ENCODE measurements around the gene PLLP.

GRCh38 chr16:57276596-57276995, 7.9 kb downstream of the PLLP start:
- TF ChIP-seq, protein P1, sequence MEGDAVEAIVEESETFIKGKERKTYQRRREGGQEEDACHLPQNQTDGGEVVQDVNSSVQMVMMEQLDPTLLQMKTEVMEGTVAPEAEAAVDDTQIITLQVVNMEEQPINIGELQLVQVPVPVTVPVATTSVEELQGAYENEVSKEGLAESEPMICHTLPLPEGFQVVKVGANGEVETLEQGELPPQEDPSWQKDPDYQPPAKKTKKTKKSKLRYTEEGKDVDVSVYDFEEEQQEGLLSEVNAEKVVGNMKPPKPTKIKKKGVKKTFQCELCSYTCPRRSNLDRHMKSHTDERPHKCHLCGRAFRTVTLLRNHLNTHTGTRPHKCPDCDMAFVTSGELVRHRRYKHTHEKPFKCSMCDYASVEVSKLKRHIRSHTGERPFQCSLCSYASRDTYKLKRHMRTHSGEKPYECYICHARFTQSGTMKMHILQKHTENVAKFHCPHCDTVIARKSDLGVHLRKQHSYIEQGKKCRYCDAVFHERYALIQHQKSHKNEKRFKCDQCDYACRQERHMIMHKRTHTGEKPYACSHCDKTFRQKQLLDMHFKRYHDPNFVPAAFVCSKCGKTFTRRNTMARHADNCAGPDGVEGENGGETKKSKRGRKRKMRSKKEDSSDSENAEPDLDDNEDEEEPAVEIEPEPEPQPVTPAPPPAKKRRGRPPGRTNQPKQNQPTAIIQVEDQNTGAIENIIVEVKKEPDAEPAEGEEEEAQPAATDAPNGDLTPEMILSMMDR (IDR thresholded peaks at IDR 0.05), result no peak
- no peak for TF ChIP-seq POLR2A (IDR thresholded peaks at IDR 0.05)
